ENCODE results near the gene FAM47A.

The FAM47A gene

DNA sequence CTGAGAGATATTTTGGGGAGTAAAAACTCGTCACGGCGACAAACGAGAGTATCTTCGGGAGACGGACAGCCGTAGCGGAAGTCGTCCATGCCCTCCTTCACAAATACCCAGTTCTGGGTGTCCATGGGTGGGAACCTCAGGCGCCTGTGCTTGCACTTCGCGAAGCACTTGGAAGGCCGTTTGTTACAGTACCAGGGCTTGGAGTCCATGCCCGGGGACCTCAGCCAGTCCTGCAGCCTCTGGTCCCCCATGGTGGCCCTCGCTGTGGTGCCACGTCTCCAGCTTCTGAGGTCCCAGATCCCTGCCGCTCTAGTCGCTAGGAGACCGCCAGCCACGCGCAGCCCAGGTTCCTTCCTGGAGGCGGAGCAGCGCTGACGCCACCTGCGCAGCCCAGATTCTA, at the start of gene FAM47A:
TSS of gene FAM47A (minus strand) at position 287 of the 400 bp plus-strand sequence. CDS start at position 251, 36 bp downstream.
- no peak for DNase-seq

DNA sequence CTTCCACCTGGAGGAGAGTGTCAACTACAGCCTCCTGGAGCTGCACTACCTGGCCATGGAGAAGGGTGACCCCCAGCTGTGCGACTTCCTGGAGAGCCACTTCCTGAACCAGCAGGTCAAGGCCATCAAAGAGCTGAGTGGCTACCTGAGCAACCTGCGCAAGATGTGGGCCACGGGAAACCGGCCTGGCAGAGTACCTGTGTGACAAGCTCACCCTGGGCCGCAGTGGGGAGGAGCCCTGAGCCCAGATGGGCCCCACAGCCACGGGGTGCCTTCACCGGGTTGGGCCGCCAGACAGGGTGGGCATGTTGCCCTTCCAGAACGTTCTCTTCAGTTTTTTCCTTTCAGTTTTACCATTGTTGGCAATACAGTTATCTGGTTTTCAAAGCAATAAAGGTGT, 15.2 kb upstream of the FAM47A start:
- no peak for DNase-seq

DNA sequence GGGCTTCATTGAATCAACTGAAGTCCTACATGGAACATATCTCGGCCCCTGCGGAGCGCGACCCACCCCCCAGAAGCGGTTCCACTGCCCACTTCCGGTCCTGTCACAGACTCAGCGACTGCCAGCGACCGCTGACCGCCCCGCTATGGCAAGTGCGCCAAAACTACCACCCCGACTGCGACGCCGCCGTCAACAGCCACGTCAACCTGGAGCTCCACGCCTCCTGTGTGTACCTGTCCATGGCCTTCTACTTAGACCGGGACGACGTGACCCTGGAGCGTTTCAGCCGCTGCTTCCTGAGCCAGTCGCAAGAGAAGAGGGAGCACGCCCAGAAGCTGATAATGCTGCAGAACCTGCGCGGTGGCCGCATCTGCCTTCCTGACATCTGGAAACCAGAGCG, 14.8 kb upstream of the FAM47A start:
- DNase-seq: no peak

DNA sequence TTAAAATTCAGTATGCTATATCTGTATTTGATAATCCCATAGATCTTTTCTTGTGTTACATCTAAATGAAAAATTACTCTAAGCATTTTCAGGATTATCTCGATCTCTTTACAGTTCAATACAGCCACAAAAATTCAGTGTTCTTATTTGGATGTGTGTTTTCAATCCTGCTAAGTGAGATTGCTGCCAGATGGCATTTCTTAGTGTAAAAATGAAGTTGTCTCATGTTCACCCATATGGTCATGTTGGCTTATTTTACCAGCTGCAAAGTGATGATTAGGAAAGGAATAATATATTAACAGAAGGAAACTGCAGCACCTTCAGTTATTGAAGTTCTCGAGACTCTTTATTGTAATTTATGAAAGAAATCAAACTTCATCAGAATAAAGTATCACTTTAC, 12.1 kb upstream of the FAM47A start:
- no peak for DNase-seq

DNA sequence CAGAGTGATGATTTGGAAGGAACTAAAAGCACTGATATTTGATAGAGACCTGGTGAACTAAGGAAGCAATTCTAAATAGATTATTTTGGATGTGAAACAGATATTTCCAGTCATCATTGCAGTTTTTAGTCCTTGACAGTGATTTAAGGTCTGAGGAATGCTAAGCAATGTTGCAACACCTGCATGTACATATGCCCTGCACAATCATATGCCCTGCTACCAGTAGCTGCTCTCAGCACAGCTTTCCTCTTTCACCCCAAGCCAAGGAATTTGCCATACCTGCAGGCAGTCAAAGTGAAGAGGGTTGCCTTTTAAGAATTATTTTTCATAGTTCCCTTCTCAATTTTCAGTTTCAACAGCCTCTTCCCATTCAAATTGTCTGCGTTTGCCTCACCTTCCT, 8.7 kb upstream of the FAM47A start:
- no peak for DNase-seq

DNA sequence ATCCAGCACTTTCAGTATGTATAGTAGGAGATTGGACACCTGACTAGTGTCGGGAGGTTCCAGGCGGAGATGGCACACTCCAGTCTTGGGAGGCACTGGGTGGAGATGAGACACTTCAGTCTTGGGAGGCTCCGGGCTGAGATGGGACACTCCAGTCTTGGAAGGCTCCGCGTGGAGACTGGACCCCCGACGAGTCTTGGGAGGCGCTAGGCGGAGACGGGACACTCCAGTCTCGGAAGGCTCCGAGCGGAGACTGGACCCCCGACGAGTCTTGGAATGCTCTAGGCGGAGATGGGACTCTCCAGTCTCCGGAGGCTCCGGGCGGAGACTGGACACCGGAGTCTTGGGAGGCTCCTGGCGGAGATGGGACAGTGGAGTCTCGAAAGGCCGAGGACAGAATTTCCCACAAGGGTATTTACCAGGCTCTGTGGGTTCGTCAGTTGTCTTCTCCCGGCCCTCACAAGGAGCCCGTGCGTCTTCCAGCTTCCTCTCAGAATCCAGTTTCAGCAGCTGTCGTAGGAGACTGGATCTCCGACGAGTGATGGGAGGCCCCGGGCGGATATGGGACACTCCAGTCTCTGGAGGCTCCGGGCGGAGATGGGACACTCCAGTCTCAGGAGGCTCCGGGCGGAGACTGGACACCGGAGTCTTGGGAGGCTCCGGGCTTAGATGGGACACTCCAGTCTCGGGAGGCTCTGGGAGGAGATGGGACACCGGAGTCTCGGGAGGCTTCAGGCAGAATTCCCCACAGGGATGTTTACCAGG, 952 bp downstream of the FAM47A start:
- no peak for DNase-seq

DNA sequence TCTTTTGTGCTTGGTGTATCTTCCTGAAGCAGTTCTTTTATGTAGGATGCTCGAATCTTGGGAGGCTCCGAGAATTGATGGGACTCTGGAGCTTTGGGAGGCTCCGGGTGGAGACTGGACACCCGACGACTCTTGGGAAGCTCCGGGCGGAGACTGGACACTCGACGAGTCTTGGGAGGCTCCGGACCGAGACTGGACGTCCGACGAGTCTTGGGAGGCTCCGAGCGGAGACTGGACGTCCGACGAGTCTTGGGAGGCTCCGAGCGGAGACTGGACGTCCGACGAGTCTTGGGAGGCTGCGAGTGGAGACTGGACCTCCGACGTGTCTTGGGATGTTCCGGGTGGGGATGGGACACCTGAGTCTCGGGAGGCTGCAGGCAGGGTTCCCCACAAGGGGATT, 1.6 kb downstream of the FAM47A start:
- no peak for DNase-seq

DNA sequence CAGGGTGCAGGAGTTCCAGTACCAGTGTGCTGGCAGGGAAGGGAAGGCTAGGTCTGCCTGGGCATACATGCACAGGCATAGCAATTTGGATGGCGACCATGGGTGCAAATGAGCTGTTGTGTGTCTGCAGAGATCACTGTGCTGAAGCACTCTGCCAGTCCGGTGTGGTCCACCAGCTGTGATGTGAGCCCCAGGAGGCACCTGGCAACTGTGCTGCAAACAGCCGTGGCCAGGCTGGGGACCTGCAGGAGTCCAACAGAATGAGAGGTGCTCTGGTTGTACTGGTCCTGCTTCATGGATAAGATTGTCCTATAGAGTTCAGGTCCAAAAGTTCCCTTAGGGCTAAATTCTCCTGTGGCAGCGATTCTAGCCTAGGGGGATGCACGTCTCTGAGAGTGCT, 6.1 kb downstream of the FAM47A start:
- DNase-seq: no peak

DNA sequence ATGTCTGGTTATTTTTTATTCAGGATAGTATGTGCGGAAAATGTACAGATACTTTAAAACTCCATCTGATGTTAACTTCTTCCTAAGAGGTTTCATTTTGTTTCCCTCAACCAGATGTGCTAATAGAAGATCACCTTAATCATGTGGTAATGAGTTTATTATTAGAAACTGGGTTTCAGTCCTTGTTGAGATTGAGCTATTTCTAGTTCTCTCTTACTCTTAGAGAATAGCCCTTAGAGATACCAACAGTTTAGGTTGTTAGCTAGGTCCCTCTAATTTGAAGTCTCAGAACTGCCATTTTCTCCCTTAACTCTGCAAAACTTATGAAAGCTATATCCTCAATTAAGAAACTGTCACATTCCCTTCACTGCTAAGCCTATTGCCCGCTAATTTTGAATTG, 13.0 kb downstream of the FAM47A start:
- DNase-seq: no peak

DNA sequence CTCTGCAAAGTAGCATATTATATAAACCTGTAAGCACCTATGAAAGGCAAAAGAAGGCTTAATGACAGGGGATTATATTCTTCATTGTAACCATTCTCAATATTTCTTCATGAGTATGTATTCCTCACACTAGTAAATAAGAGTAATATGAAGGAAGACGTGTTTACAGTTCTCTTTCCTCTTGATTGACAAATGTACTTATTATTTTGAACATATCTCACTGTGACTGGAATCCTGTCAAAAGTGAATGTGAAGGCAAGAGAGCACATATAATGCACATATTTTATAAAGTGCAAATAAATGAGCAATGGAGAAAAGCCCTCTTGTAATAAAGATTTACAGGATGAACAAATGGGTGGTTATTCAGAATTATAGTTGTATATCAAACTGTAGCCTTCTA, 19.7 kb downstream of the FAM47A start:
- no peak for DNase-seq

Measured in CD4-positive, alpha-beta T cell treated with Interleukin-4 for 4 hours (primary cell).